Neutrophil (primary cell): Measurements from ENCODE around the gene JAKMIP3.

ENCODE experiments used
- H3K27ac ChIP-seq: fragments of 200-600 bp; sonication (generic); 2 replicates; pipeline ENCODE4 v1.5.1; 2016; ENCODE audit warnings: mild to moderate bottlenecking, moderate library complexity
- H3K27me3 ChIP-seq: fragments of 200-600 bp; sonication (generic); 2 replicates; pipeline ENCODE4 v1.6.0; 2016; ENCODE audit warnings: mild to moderate bottlenecking
- H3K36me3 ChIP-seq: fragments of 200-600 bp; sonication (generic); 2 replicates; pipeline ENCODE4 v1.5.1; 2017
- H3K4me1 ChIP-seq, 2 experiments: fragments of 200-600 bp in 1 of 2; sonication (generic) in 1 of 2; 1 replicate in 1 of 2; 2 replicates in 1 of 2; pipeline versions ENCODE4 v1.5.1 to v1.6.1; 2013 to 2016; ENCODE audit warnings: low read depth in 1 of 2, low read length in 1 of 2, mild to moderate bottlenecking in 1 of 2, moderate library complexity in 1 of 2; ENCODE audit not compliant: control insufficient read depth in 1 of 2, insufficient read depth in 1 of 2
- H3K4me3 ChIP-seq, 2 experiments: fragments of 200-600 bp in 1 of 2; sonication (generic) in 1 of 2; 1 replicate in 1 of 2; 2 replicates in 1 of 2; pipeline ENCODE4 v1.5.1; 2013 to 2016; ENCODE audit warnings: low read depth in 1 of 2, low read length in 1 of 2, mild to moderate bottlenecking in 1 of 2, moderate library complexity in 1 of 2
- H3K9me3 ChIP-seq: fragments of 200-600 bp; sonication (generic); 2 replicates; pipeline ENCODE4 v1.5.1; 2016
- TF ChIP-seq, protein P1 (sequence below): fragments of 200-600 bp; sonication (generic); IDR thresholded peaks from 2 replicates; pipeline ENCODE4 v1.5.1; 2016; ENCODE audit warnings: antibody characterized with exemption

JAKMIP3 gene

DNA sequence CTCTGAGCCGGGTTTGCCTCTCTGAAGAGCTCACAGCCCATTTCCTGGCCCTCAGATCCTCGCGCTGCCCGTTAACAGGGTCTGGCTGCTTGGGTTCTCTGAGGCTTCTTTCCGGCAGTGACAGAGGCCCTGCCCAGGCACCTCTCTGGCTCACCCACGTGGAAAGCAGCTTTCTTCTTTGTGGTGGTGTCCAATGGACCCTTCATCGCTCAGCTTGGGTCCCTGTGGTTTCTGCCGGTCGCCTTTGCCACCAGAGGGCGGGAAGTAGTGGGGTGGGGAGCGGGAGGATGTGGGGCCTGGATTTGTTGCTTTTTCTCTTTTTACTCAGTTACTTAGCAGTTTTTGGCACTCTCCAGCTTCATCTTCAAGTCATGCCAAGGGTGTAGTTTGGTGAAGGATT is 15.6 kb upstream of the JAKMIP3 start:
- Histone ChIP-seq H3K36me3 (no peaks in the 10 kb centered on the region), H3K27me3 (peaks cover 3% of the 10 kb centered on the region), H3K27ac (no peak overlapping the region), H3K9me3 (peaks cover 15% of the 10 kb centered on the region), H3K4me1 (no peaks in the 10 kb centered on the region), H3K4me3 (no peak overlapping the region)
- TF ChIP-seq, protein P1, sequence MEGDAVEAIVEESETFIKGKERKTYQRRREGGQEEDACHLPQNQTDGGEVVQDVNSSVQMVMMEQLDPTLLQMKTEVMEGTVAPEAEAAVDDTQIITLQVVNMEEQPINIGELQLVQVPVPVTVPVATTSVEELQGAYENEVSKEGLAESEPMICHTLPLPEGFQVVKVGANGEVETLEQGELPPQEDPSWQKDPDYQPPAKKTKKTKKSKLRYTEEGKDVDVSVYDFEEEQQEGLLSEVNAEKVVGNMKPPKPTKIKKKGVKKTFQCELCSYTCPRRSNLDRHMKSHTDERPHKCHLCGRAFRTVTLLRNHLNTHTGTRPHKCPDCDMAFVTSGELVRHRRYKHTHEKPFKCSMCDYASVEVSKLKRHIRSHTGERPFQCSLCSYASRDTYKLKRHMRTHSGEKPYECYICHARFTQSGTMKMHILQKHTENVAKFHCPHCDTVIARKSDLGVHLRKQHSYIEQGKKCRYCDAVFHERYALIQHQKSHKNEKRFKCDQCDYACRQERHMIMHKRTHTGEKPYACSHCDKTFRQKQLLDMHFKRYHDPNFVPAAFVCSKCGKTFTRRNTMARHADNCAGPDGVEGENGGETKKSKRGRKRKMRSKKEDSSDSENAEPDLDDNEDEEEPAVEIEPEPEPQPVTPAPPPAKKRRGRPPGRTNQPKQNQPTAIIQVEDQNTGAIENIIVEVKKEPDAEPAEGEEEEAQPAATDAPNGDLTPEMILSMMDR = no peak

DNA sequence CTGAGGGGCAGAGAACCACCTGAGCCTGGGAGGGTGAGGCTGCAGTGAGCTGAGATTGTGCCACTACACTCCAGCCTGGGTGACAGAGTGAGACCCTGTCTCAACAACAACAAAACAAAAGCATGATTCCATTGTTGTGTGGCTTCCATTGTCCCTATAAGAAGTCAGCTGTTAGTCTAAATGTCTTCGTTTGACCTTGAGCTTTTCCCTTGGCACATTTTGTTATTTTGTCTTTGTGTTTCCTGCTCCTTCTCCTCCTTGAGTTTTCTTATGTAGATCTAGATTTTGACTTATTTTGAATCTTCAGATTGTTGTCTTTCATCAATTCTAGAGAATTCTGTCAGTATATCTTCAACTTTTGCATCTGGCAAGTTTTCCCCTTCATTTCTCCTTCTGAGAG is 13.6 kb upstream of the JAKMIP3 start:
- H3K4me1 ChIP-seq = no peaks in the 10 kb centered on the region
- no peak overlapping the region for H3K27ac ChIP-seq
- no peaks in the 10 kb centered on the region for H3K36me3 ChIP-seq
- no peaks in the 10 kb centered on the region for H3K27me3 ChIP-seq
- H3K9me3 ChIP-seq = peaks cover 15% of the 10 kb centered on the region
- no peak overlapping the region for H3K4me3 ChIP-seq
- TF ChIP-seq, protein P1 = no peak

DNA sequence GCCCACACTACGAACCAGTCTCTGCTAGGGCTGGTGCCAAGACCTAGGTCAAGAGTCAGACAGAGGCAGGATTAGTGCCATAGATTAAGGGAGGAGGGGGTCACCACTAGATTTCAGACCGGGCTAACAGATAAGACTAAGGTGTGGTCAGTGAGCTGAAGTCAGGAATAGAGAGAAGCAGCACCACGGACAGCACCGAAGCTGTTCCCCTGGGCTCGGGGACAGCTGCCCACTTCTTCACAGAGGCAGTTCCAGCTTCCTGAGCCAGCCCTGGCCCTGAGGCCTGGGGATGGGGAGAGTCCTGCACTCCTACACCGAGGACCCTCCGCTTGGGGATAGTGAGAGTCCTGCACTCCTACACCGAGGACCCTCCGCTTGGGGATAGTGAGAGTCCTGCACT is 11.2 kb upstream of the JAKMIP3 start:
- TF ChIP-seq, protein P1 = no peak
- Histone ChIP-seq H3K4me3 (no peak overlapping the region), H3K9me3 (peaks cover 15% of the 10 kb centered on the region), H3K4me1 (no peaks in the 10 kb centered on the region), H3K27ac (no peak overlapping the region), H3K27me3 (peaks cover 2% of the 10 kb centered on the region), H3K36me3 (no peaks in the 10 kb centered on the region)

DNA sequence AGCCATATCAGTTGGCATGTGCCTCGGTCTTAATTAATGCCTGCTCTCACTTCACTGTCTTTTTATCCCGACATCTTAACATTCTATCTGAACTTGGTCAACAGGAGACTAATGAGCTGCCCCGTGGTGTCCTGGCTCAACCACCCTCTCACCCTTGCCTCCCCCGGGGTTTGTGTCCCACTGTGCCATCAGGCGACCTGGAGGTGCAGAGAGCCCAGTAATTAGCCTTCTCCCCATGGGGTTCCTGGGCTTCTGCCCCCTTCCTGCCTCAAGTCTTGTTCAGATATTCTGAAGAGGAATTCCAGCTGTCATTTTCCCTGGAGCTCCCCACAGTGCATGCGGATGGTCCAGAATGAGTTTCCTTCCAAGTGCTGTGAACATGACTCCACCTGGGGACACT is 10.1 kb upstream of the JAKMIP3 start:
- TF ChIP-seq, protein P1 = no peak
- Histone ChIP-seq H3K4me3 (no peak overlapping the region), H3K36me3 (no peaks in the 10 kb centered on the region), H3K9me3 (peaks cover 15% of the 10 kb centered on the region), H3K27ac (no peak overlapping the region), H3K4me1 (no peaks in the 10 kb centered on the region), H3K27me3 (peaks cover 11% of the 10 kb centered on the region)

DNA sequence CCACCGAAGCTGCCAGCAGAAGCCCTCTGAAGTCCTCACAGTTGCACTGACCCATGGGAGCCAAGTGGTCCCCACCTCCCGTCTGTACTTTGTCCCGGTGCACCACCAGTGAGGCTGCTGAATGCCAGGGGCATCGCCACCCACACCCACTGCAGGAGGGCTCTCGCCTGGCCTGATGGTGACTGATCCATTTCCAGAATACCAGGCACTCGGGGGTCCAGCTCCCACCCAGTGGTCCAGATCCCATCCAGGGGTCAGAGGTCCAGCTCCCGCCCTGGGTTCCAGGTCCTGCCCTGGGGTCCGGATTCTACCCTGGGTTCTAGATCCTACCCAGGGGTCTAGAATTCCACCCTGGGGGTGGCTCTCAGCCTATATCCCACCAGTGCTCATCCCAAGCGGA is 9.1 kb upstream of the JAKMIP3 start:
- peaks cover 11% of the 10 kb centered on the region for H3K27me3 ChIP-seq
- no peaks in the 10 kb centered on the region for H3K4me1 ChIP-seq
- no peak overlapping the region for H3K4me3 ChIP-seq
- no peak overlapping the region for H3K27ac ChIP-seq
- TF ChIP-seq, protein P1 = no peak
- peaks cover 13% of the 10 kb centered on the region for H3K9me3 ChIP-seq
- H3K36me3 ChIP-seq = no peaks in the 10 kb centered on the region

DNA sequence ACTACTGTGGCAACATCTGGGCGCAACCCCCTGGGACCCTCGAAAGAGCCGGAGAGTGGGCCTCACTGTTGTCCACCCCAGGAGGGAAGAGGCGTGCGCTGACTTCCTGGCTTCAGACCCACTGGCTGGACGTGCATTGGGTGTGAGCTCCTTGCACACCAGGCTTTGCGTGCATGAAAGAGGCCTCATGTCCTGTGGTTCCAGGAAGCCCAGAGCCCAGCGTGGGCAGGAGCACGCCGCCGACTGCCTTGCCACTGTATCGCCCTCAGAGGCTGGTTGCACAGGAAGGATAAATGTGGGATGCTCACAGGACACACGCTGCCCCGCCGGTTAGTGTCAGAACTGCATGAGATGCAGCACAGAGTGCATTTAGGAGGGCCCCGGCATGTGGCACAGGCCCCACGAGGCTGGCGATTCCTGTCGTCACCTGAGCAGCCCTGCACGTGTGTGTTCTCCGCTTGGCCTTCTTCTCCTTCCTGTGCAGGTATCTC is 8.5 kb upstream of the JAKMIP3 start:
- H3K36me3 ChIP-seq = no peaks in the 10 kb centered on the region
- TF ChIP-seq, protein P1 = no peak
- no peaks in the 10 kb centered on the region for H3K4me1 ChIP-seq
- H3K27ac ChIP-seq = no peak overlapping the region
- H3K4me3 ChIP-seq = no peak overlapping the region
- H3K27me3 ChIP-seq = peaks cover 11% of the 10 kb centered on the region
- peaks cover 8% of the 10 kb centered on the region for H3K9me3 ChIP-seq
